H9 (cell line): ENCODE data around the gene TXNDC11. TPM values are rescaled to one million over a fixed set of nuclear protein-coding genes. Genes with fewer than 3 reads are reported as not detected.

Source experiments
- DNase-seq: peaks from one replicate; pipeline ENCODE4 v3.0.0-alpha.2; 2017
- H2AFZ ChIP-seq: one replicate; pipeline ENCODE4 v1.6.1; 2013; ENCODE audit warnings: mild to moderate bottlenecking, low read length, control low read depth, moderate library complexity
- H2AK5ac ChIP-seq: 2 replicates; pipeline ENCODE4 v1.6.1; 2013; ENCODE audit warnings: low read length, control low read depth, mixed read lengths; ENCODE audit not compliant: insufficient read length
- H2BK120ac ChIP-seq: one replicate; pipeline ENCODE4 v1.6.1; 2013; ENCODE audit warnings: low read depth, mild to moderate bottlenecking, low read length, control low read depth, inconsistent platforms; ENCODE audit not compliant: poor library complexity, severe bottlenecking
- H2BK12ac ChIP-seq: 2 replicates; pipeline ENCODE4 v1.6.1; 2013; ENCODE audit warnings: low read length, control low read depth, mixed read lengths, low read depth; ENCODE audit not compliant: insufficient read length
- H2BK15ac ChIP-seq: 2 replicates; pipeline ENCODE4 v1.6.1; 2013; ENCODE audit warnings: low read depth, low read length, control low read depth
- H2BK20ac ChIP-seq: one replicate; pipeline ENCODE4 v1.6.1; 2013; ENCODE audit warnings: low read depth, mild to moderate bottlenecking, low read length, control low read depth, inconsistent platforms; ENCODE audit not compliant: poor library complexity, severe bottlenecking
- H2BK5ac ChIP-seq: 2 replicates; pipeline ENCODE4 v1.6.1; 2013; ENCODE audit warnings: low read length, control low read depth, mixed read lengths; ENCODE audit not compliant: insufficient read length
- H3K14ac ChIP-seq: 2 replicates; pipeline ENCODE4 v1.6.1; 2013; ENCODE audit warnings: low read length, control low read depth; ENCODE audit not compliant: insufficient read depth
- H3K18ac ChIP-seq: 2 replicates; pipeline ENCODE4 v1.6.1; 2013; ENCODE audit warnings: low read depth, mild to moderate bottlenecking, mixed read lengths, low read length, control low read depth; ENCODE audit not compliant: insufficient read length
- H3K23ac ChIP-seq: 2 replicates; pipeline ENCODE4 v1.6.1; 2013; ENCODE audit warnings: low read length, control low read depth, mixed read lengths, low read depth; ENCODE audit not compliant: insufficient read length
- H3K23me2 ChIP-seq: 2 replicates; pipeline ENCODE4 v1.6.1; 2013; ENCODE audit warnings: low read depth, mild to moderate bottlenecking, mixed read lengths, low read length, control low read depth; ENCODE audit not compliant: insufficient read length, poor library complexity, severe bottlenecking
- H3K27ac ChIP-seq: 2 replicates; pipeline ENCODE4 v1.5.1; 2013; ENCODE audit warnings: low read length, control low read depth, mixed read lengths, low read depth; ENCODE audit not compliant: insufficient read length
- H3K27me3 ChIP-seq: 2 replicates; pipeline ENCODE4 v1.6.1; 2013; ENCODE audit warnings: low read length, control low read depth, inconsistent platforms; ENCODE audit not compliant: insufficient read depth
- H3K4ac ChIP-seq: 2 replicates; pipeline ENCODE4 v1.6.1; 2013; ENCODE audit warnings: low read depth, mild to moderate bottlenecking, control low read depth, inconsistent platforms, low read length, moderate library complexity
- H3K4me1 ChIP-seq: 2 replicates; pipeline ENCODE4 v1.6.1; 2013; ENCODE audit warnings: low read length, control low read depth, inconsistent platforms; ENCODE audit not compliant: insufficient read depth
- H3K4me2 ChIP-seq: 2 replicates; pipeline ENCODE4 v1.6.1; 2013; ENCODE audit warnings: low read length, control low read depth, mixed read lengths; ENCODE audit not compliant: insufficient read length, insufficient read depth
- H3K56ac ChIP-seq: 2 replicates; pipeline ENCODE4 v1.6.1; 2013; ENCODE audit warnings: low read depth, mild to moderate bottlenecking, mixed read lengths, low read length, control low read depth; ENCODE audit not compliant: insufficient read length
- H3K79me1 ChIP-seq: 2 replicates; pipeline ENCODE4 v1.6.1; 2013; ENCODE audit warnings: low read depth, mild to moderate bottlenecking, moderate library complexity, low read length, control low read depth, inconsistent platforms; ENCODE audit not compliant: insufficient read depth, poor library complexity, severe bottlenecking
- H3K79me2 ChIP-seq: 2 replicates; pipeline ENCODE4 v1.6.1; 2013; ENCODE audit warnings: low read length, control low read depth, inconsistent platforms; ENCODE audit not compliant: insufficient read depth
- H3K9ac ChIP-seq: 2 replicates; pipeline ENCODE4 v1.6.1; 2013; ENCODE audit warnings: low read length, control low read depth, mixed read lengths; ENCODE audit not compliant: insufficient read length; ENCODE audit errors: extremely low read depth
- H3K9me3 ChIP-seq: one replicate; pipeline ENCODE4 v1.6.1; 2013; ENCODE audit warnings: low read depth, low read length, inconsistent platforms; ENCODE audit not compliant: control insufficient read depth
- H3T11ph ChIP-seq: one replicate; pipeline ENCODE4 v1.6.1; 2013; ENCODE audit warnings: mild to moderate bottlenecking, low read length, control low read depth, inconsistent platforms
- H4K20me1 ChIP-seq: one replicate; pipeline ENCODE4 v1.6.1; 2013; ENCODE audit not compliant: control insufficient read depth, insufficient read length, insufficient read depth
- H4K5ac ChIP-seq: 2 replicates; pipeline ENCODE4 v1.6.1; 2013; ENCODE audit warnings: low read depth, mild to moderate bottlenecking, mixed read lengths, low read length, control low read depth; ENCODE audit not compliant: insufficient read length
- H4K8ac ChIP-seq: replicated peaks from 2 replicates; pipeline ENCODE4 v1.6.1; 2013; ENCODE audit warnings: low read length, control low read depth, mixed read lengths, low read depth; ENCODE audit not compliant: insufficient read length
- H4K91ac ChIP-seq: 2 replicates; pipeline ENCODE4 v1.6.1; 2013; ENCODE audit warnings: low read depth, mild to moderate bottlenecking, moderate library complexity, mixed read lengths, low read length, control low read depth; ENCODE audit not compliant: insufficient read length
- H3K27ac Mint-ChIP-seq, 3 experiments: 2 replicates in 2 of 3; 3 replicates in 1 of 3; pipeline ENCODE4 v1.8.0; 2020 to 2021; ENCODE audit warnings: mixed read lengths in 3 of 3, mild to moderate bottlenecking in 1 of 3, moderate library complexity in 1 of 3
- H3K27me3 Mint-ChIP-seq: 2 replicates; pipeline ENCODE4 v1.8.0; 2021; ENCODE audit warnings: low read depth, mild to moderate bottlenecking, moderate library complexity, mixed read lengths
- H3K36me3 Mint-ChIP-seq, 3 experiments: 2 replicates in 2 of 3; 3 replicates in 1 of 3; pipeline ENCODE4 v1.8.0; 2020 to 2021; ENCODE audit warnings: low read depth in 3 of 3, mixed read lengths in 3 of 3; ENCODE audit not compliant: insufficient read depth in 1 of 3
- H3K4me1 Mint-ChIP-seq, 2 experiments: 2 replicates each; pipeline ENCODE4 v1.8.0; 2020; ENCODE audit warnings: mixed read lengths in 2 of 2
- H3K4me3 Mint-ChIP-seq, 2 experiments: 2 replicates in 1 of 2; 3 replicates in 1 of 2; pipeline ENCODE4 v1.8.0; 2020 to 2021; ENCODE audit warnings: mild to moderate bottlenecking in 2 of 2, mixed read lengths in 2 of 2, moderate library complexity in 1 of 2
- H3K9me3 Mint-ChIP-seq, 2 experiments: 2 replicates in 1 of 2; 3 replicates in 1 of 2; pipeline ENCODE4 v1.8.0; 2020; ENCODE audit warnings: mild to moderate bottlenecking in 2 of 2, mixed read lengths in 2 of 2, moderate library complexity in 1 of 2
- CTCF ChIP-seq: fragments of 200-600 bp; sonication (generic); conservative IDR thresholded peaks from 3 replicates; pipeline ENCODE4 v1.8.0; 2021; ENCODE audit warnings: antibody characterized with exemption, mild to moderate bottlenecking
- WGBS: extraction: QIAGEN DNeasy Blood & Tissue Kit; methylation state at CpG from one replicate; pipeline ENCODE4 v1.1.7; 2013; ENCODE audit warnings: missing lambda C conversion rate, low lambda C conversion rate, mixed read lengths; ENCODE audit not compliant: insufficient read length; ENCODE audit errors: extremely low coverage; 5-methylcytosine and 5-hydroxymethylcytosine counted together
- total RNA-seq: library from RNA; stranded (reverse); gene quantifications from 2 replicates; pipeline ENCODE4 v1.2.1, GENCODE V29; 2021

The TXNDC11 gene
- total RNA-seq, 1 experiment from 2014 or later: 12.2 TPM

- H2AFZ ChIP-seq: no peak overlapping the region
- H3K79me1 ChIP-seq: no peaks in the 10 kb centered on the region
- TF ChIP-seq CTCF: no peak
- no peak overlapping the region for H3K56ac ChIP-seq
- no peak for DNase-seq
- H2AK5ac ChIP-seq: no peak overlapping the region
- no peak overlapping the region for H3K14ac ChIP-seq
- no CpG with 5 or more reads among the region's 6 CpGs for WGBS
- Mint-ChIP-seq H3K36me3 (0 out of 7 replicates have a peak, but pooled peaks cover 0 to 4% (median 0%) of the 10 kb centered on the region in 3 experiments), H3K9me3 (no peaks in the 10 kb centered on the region; a peak in 1 of 5 replicates), H3K27me3 (peaks cover 4% of the 10 kb centered on the region), H3K4me1 (peaks cover 23 to 35% of the 10 kb centered on the region in 2 experiments), H3K27ac (no peak overlapping the region; a peak in 1 of 7 replicates), H3K4me3 (peak overlapping the region in 1 of 2 experiments; percentile 26; a peak in 1 of 5 replicates)
- H3K27me3 ChIP-seq: no peaks in the 10 kb centered on the region
- no peaks in the 10 kb centered on the region for H3K79me2 ChIP-seq
- H3K27ac ChIP-seq: no peak overlapping the region
- peaks cover 2% of the 10 kb centered on the region; the same call in 1 of the 2 replicates for H3K4me1 ChIP-seq
- no peak overlapping the region for H3K4me2 ChIP-seq
- no peak overlapping the region for H2BK12ac ChIP-seq
- H4K20me1 ChIP-seq: no peaks in the 10 kb centered on the region
- H4K8ac ChIP-seq: no peak overlapping the region
- no peak overlapping the region for H2BK20ac ChIP-seq
- H4K91ac ChIP-seq: no peak overlapping the region
- H4K5ac ChIP-seq: no peak overlapping the region
- no peak overlapping the region for H3K9ac ChIP-seq
- no peak overlapping the region for H2BK120ac ChIP-seq
- H3K9me3 ChIP-seq: no peaks in the 10 kb centered on the region
- H2BK15ac ChIP-seq: no peak overlapping the region
- H3T11ph ChIP-seq: no peak overlapping the region
- no peak overlapping the region for H2BK5ac ChIP-seq
- no peaks in the 10 kb centered on the region for H3K23me2 ChIP-seq
- no peak overlapping the region for H3K4ac ChIP-seq
- no peak overlapping the region for H3K18ac ChIP-seq
- no peak overlapping the region for H3K23ac ChIP-seq
These were observed 111.9 kb downstream of the TXNDC11 start for GRCh38 chr16:11630768-11631056.
